Hepatocyte (in vitro differentiated cells): ENCODE measurements around the gene EPHA6. TPM values are rescaled to one million over a fixed set of nuclear protein-coding genes. Genes with fewer than 3 reads are reported as not detected.

ENCODE experiments used
- DNase-seq: peaks from one replicate; pipeline ENCODE4 v3.0.0-alpha.2; 2016; ENCODE audit warnings: low spot score
- H2AFZ ChIP-seq: fragments of 200-600 bp; sonication (generic); 2 replicates; pipeline ENCODE4 v1.6.0; 2016; ENCODE audit warnings: antibody characterized with exemption, mild to moderate bottlenecking
- H3K27ac ChIP-seq: fragments of 200-600 bp; sonication (generic); 2 replicates; pipeline ENCODE4 v1.5.1; 2016; ENCODE audit warnings: mild to moderate bottlenecking
- H3K27me3 ChIP-seq: fragments of 200-600 bp; sonication (generic); 2 replicates; pipeline ENCODE4 v1.6.1; 2016
- H3K36me3 ChIP-seq: fragments of 200-600 bp; sonication (generic); replicated peaks from 2 replicates; pipeline ENCODE4 v1.5.1; 2016; ENCODE audit warnings: low read depth; ENCODE audit not compliant: insufficient read depth
- H3K4me1 ChIP-seq: fragments of 200-600 bp; sonication (generic); 2 replicates; pipeline ENCODE4 v1.5.1; 2016; ENCODE audit warnings: mild to moderate bottlenecking, moderate library complexity; ENCODE audit not compliant: insufficient read depth
- H3K4me2 ChIP-seq: fragments of 200-600 bp; sonication (generic); 2 replicates; pipeline ENCODE4 v1.6.0; 2016
- H3K4me3 ChIP-seq: fragments of 200-600 bp; sonication (generic); 2 replicates; pipeline ENCODE4 v1.5.1; 2016; ENCODE audit warnings: mild to moderate bottlenecking
- H3K79me2 ChIP-seq: fragments of 200-600 bp; sonication (generic); 2 replicates; pipeline ENCODE4 v1.6.0; 2017; ENCODE audit warnings: mild to moderate bottlenecking
- H3K9me2 ChIP-seq: fragments of 200-600 bp; sonication (generic); replicated peaks from 2 replicates; pipeline ENCODE4 v1.6.0; 2017; ENCODE audit warnings: mild to moderate bottlenecking; ENCODE audit not compliant: insufficient read depth
- H3K9me3 ChIP-seq: fragments of 200-600 bp; sonication (generic); 2 replicates; pipeline ENCODE4 v1.5.1; 2016; ENCODE audit warnings: low read depth, mild to moderate bottlenecking
- H4K20me1 ChIP-seq: fragments of 200-600 bp; sonication (generic); 2 replicates; pipeline ENCODE4 v1.6.0; 2016; ENCODE audit warnings: mild to moderate bottlenecking; ENCODE audit not compliant: insufficient read depth, poor library complexity, severe bottlenecking
- EZH2 ChIP-seq: fragments of 200-600 bp; sonication (generic); IDR thresholded peaks from 2 replicates; pipeline ENCODE4 v1.6.1; 2016; ENCODE audit warnings: antibody characterized with exemption, mild to moderate bottlenecking, borderline replicate concordance
- EZH2phosphoT487 ChIP-seq: fragments of 200-600 bp; sonication (generic); IDR thresholded peaks from one replicate; pipeline ENCODE4 v1.6.1; 2018; ENCODE audit warnings: antibody characterized with exemption, mild to moderate bottlenecking, low read depth, moderate library complexity; ENCODE audit not compliant: unreplicated experiment, severe bottlenecking
- WGBS: methylation state at CpG from one replicate; pipeline ENCODE4 v1.1.6; 2016; ENCODE audit warnings: low lambda C conversion rate; ENCODE audit errors: missing lambda C conversion rate; 5-methylcytosine and 5-hydroxymethylcytosine counted together
- polyA plus RNA-seq: library from polyadenylated mRNA; unstranded; fragments of >200 nt; fragmentation: Nextera tagmentation; extraction: Ambion mirVana; gene quantifications from 2 replicates; pipeline ENCODE4 v1.2.1, GENCODE V29; 2016
- total RNA-seq: library from RNA; depleted of rRNA; stranded (reverse); fragments of >200 nt; gene quantifications from 2 replicates; pipeline ENCODE4 v1.2.3, GENCODE V29; 2014
- TF ChIP-seq, protein P1 (sequence below): fragments of 200-600 bp; sonication (generic); IDR thresholded peaks from 2 replicates; pipeline ENCODE4 v1.5.1; 2016; ENCODE audit warnings: antibody characterized with exemption, mild to moderate bottlenecking; ENCODE audit not compliant: poor library complexity

The EPHA6 gene
- total and polyA plus RNA-seq, 2 experiments from 2014 or later, result 3.4 to 16.7 TPM

GRCh38 chr3:97277708-97278107, 463.3 kb downstream of the EPHA6 start:
- H3K4me2 ChIP-seq, result no peak overlapping the region
- H2AFZ ChIP-seq, result no peak overlapping the region
- DNase-seq, result no peak
- no peaks in the 10 kb centered on the region for H3K9me2 ChIP-seq
- no peak for TF ChIP-seq EZH2phosphoT487
- no peak overlapping the region for H3K4me3 ChIP-seq
- H3K27ac ChIP-seq, result no peak overlapping the region
- H3K4me1 ChIP-seq, result no peaks in the 10 kb centered on the region
- no peaks in the 10 kb centered on the region for H3K27me3 ChIP-seq
- WGBS, result 95% methylated on average over 4 of the region's 4 CpGs
- no peaks in the 10 kb centered on the region for H3K79me2 ChIP-seq
- H4K20me1 ChIP-seq, result no peaks in the 10 kb centered on the region
- no peaks in the 10 kb centered on the region for H3K9me3 ChIP-seq
- H3K36me3 ChIP-seq, result no peaks in the 10 kb centered on the region

GRCh38 chr3:97278506-97278905, 464.1 kb downstream of the EPHA6 start:
- H3K9me2 ChIP-seq, result no peaks in the 10 kb centered on the region
- no peaks in the 10 kb centered on the region for H3K4me1 ChIP-seq
- no peak overlapping the region for H3K27ac ChIP-seq
- no peaks in the 10 kb centered on the region for H4K20me1 ChIP-seq
- no peak overlapping the region for H3K4me3 ChIP-seq
- no peak overlapping the region for H3K4me2 ChIP-seq
- H3K27me3 ChIP-seq, result no peaks in the 10 kb centered on the region
- no peaks in the 10 kb centered on the region for H3K36me3 ChIP-seq
- no peak overlapping the region for H2AFZ ChIP-seq
- 92% methylated on average over 1 of the region's 1 CpG for WGBS
- H3K9me3 ChIP-seq, result no peaks in the 10 kb centered on the region
- DNase-seq, result no peak
- no peak for TF ChIP-seq EZH2phosphoT487
- TF ChIP-seq, protein P1, sequence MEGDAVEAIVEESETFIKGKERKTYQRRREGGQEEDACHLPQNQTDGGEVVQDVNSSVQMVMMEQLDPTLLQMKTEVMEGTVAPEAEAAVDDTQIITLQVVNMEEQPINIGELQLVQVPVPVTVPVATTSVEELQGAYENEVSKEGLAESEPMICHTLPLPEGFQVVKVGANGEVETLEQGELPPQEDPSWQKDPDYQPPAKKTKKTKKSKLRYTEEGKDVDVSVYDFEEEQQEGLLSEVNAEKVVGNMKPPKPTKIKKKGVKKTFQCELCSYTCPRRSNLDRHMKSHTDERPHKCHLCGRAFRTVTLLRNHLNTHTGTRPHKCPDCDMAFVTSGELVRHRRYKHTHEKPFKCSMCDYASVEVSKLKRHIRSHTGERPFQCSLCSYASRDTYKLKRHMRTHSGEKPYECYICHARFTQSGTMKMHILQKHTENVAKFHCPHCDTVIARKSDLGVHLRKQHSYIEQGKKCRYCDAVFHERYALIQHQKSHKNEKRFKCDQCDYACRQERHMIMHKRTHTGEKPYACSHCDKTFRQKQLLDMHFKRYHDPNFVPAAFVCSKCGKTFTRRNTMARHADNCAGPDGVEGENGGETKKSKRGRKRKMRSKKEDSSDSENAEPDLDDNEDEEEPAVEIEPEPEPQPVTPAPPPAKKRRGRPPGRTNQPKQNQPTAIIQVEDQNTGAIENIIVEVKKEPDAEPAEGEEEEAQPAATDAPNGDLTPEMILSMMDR, result no peak
- no peak for TF ChIP-seq EZH2
- no peaks in the 10 kb centered on the region for H3K79me2 ChIP-seq

DNA sequence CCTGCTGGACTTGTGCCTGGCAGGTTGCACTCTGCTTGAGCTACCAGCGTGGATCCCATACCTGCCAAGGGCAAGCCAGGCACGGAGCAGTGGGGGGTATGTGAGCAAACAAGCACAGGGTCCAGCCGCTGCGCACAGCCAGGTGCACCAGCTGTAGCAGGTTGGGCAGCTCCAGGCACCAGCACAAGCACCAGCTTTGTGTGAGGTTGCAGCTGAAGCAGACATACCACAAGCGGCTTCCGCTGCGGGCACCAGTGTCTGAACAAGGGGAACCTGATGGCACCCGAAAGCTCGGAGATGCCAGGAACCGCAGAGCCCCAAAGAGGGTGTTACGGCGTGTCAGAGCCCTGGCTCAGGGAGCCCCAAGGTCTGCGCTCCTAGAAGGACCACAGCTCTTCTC, 477.5 kb downstream of the EPHA6 start:
- TF ChIP-seq, protein P1, result no peak
- TF ChIP-seq EZH2phosphoT487, result no peak
- TF ChIP-seq EZH2, result no peak
- H3K4me2 ChIP-seq, result no peak overlapping the region
- no peak overlapping the region for H3K4me3 ChIP-seq
- H2AFZ ChIP-seq, result no peak overlapping the region
- H3K9me2 ChIP-seq, result no peaks in the 10 kb centered on the region
- H3K9me3 ChIP-seq, result no peaks in the 10 kb centered on the region
- H3K4me1 ChIP-seq, result no peaks in the 10 kb centered on the region
- no peak overlapping the region for H3K27ac ChIP-seq
- H4K20me1 ChIP-seq, result no peaks in the 10 kb centered on the region
- DNase-seq, result no peak
- H3K36me3 ChIP-seq, result no peaks in the 10 kb centered on the region
- 97% methylated on average over 13 of the region's 13 CpGs for WGBS
- no peaks in the 10 kb centered on the region for H3K79me2 ChIP-seq
- H3K27me3 ChIP-seq, result no peaks in the 10 kb centered on the region

DNA sequence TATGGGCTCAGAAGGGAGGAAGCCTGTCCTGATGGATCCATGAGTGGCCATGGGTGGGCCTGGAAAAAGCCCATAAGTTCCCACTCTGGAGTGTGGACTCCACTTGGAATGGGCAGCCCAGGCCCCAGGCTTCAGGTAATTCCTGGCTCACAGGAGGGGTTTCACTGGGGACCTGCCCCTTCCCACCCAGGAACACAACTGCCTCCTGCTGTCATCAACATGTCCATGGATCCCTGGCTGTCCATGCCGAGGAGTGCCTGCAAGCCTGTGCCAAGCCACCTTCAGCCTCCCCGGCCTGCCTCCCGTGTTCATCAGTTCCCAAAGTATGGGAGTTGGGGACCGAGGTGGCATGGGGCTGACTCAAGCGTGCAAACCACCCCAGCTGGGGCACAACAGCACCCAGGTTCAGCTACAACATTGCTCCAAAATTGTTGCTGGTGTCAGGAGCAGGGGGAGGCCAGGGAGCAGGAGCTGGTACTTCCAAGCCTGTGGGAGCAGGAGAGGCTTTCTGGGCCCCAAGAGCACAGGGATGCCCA, 479.3 kb downstream of the EPHA6 start:
- no peaks in the 10 kb centered on the region for H3K9me2 ChIP-seq
- no peak for DNase-seq
- 91% methylated on average over 5 of the region's 5 CpGs for WGBS
- no peak overlapping the region for H3K4me2 ChIP-seq
- no peak for TF ChIP-seq EZH2phosphoT487
- TF ChIP-seq EZH2, result no peak
- TF ChIP-seq, protein P1, result no peak
- no peaks in the 10 kb centered on the region for H3K4me1 ChIP-seq
- no peaks in the 10 kb centered on the region for H3K79me2 ChIP-seq
- no peaks in the 10 kb centered on the region for H4K20me1 ChIP-seq
- H3K27me3 ChIP-seq, result no peaks in the 10 kb centered on the region
- no peak overlapping the region for H3K4me3 ChIP-seq
- no peaks in the 10 kb centered on the region for H3K9me3 ChIP-seq
- no peak overlapping the region for H3K27ac ChIP-seq
- no peaks in the 10 kb centered on the region for H3K36me3 ChIP-seq
- no peak overlapping the region for H2AFZ ChIP-seq
